Neural crest cell (in vitro differentiated cells): ENCODE measurements around the gene PPP2R5B. TPM values are rescaled to one million over a fixed set of nuclear protein-coding genes. Genes with fewer than 3 reads are reported as not detected.

ENCODE experiments used
- DNase-seq: peaks from one replicate; pipeline ENCODE4 v3.0.0; 2021; ENCODE audit warnings: low read depth, mixed read lengths, low spot score
- H3K27ac Mint-ChIP-seq: one replicate; pipeline ENCODE4 v1.8.0; 2021; ENCODE audit warnings: mild to moderate bottlenecking, mixed read lengths; ENCODE audit not compliant: unreplicated experiment
- H3K27me3 Mint-ChIP-seq: 2 replicates; pipeline ENCODE4 v1.8.0; 2021; ENCODE audit warnings: low read depth, mild to moderate bottlenecking, mixed read lengths
- H3K36me3 Mint-ChIP-seq: 2 replicates; pipeline ENCODE4 v1.8.0; 2021; ENCODE audit warnings: low read depth, mild to moderate bottlenecking, mixed read lengths
- H3K4me1 Mint-ChIP-seq: 2 replicates; pipeline ENCODE4 v1.8.0; 2021; ENCODE audit warnings: mixed read lengths
- H3K4me3 Mint-ChIP-seq: one replicate; pipeline ENCODE4 v1.8.0; 2021; ENCODE audit warnings: mild to moderate bottlenecking, mixed read lengths
- H3K9me3 Mint-ChIP-seq: 2 replicates; pipeline ENCODE4 v1.8.0; 2021; ENCODE audit warnings: mixed read lengths
- CTCF ChIP-seq: fragments of 200-600 bp; sonication (generic); conservative IDR thresholded peaks from 2 replicates; pipeline ENCODE4 v1.5.0; 2021; ENCODE audit warnings: antibody characterized with exemption, mild to moderate bottlenecking
- long read RNA-seq: library from polyadenylated mRNA; unstranded; transcript quantifications from one replicate; pipeline ENCODE4 v2.0.0, GENCODE V29; 2020
- total RNA-seq: library from RNA; stranded (reverse); gene quantifications from 2 replicates; pipeline ENCODE4 v1.2.1, GENCODE V29; 2021

The PPP2R5B gene
- total RNA-seq = 13.4 and 16.5 TPM in 2 replicates
- long read RNA-seq = 0 reads

- Mint-ChIP-seq H3K36me3 (no peaks in the 10 kb centered on the region), H3K9me3 (no peaks in the 10 kb centered on the region), H3K4me3 (peak within 1 kb of the TSS; percentile 94), H3K27ac (peak within 1 kb of the TSS; percentile 100), H3K27me3 (no peaks in the 10 kb centered on the region), H3K4me1 (peaks cover 14% of the 10 kb centered on the region)
- DNase-seq = peak; percentile 70
- TF ChIP-seq CTCF = no peak
Measured at GRCh38 chr11:64923944-64924909, at the start of gene PPP2R5B. Gene PPP2R5B, plus strand, starts transcription at chr11:64924689. Its CDS starts 1,046 bp downstream, at chr11:64925735.

- Mint-ChIP-seq H3K4me1 (peaks cover 65% of the 10 kb centered on the region), H3K27me3 (no peaks in the 10 kb centered on the region), H3K4me3 (peak overlapping the region; percentile 98), H3K27ac (no peak overlapping the region), H3K36me3 (no peaks in the 10 kb centered on the region), H3K9me3 (no peaks in the 10 kb centered on the region)
- no peak for TF ChIP-seq CTCF
- no peak for DNase-seq
Measured at GRCh38 chr11:64875369-64876228, 48.9 kb upstream of the PPP2R5B start.

- H3K4me1 Mint-ChIP-seq = peaks cover 62% of the 10 kb centered on the region
- no peaks in the 10 kb centered on the region for H3K27me3 Mint-ChIP-seq
- H3K4me3 Mint-ChIP-seq = peak overlapping the region; percentile 98
- no peaks in the 10 kb centered on the region for H3K36me3 Mint-ChIP-seq
- H3K9me3 Mint-ChIP-seq = no peaks in the 10 kb centered on the region
- H3K27ac Mint-ChIP-seq = peak overlapping the region; percentile 48
- DNase-seq = no peak
- TF ChIP-seq CTCF = no peak
Measured at GRCh38 chr11:64876229-64876750, 48.2 kb upstream of the PPP2R5B start.

- Mint-ChIP-seq H3K4me3 (peak overlapping the region; percentile 98), H3K4me1 (peaks cover 58% of the 10 kb centered on the region), H3K36me3 (no peaks in the 10 kb centered on the region), H3K9me3 (no peaks in the 10 kb centered on the region), H3K27me3 (no peaks in the 10 kb centered on the region), H3K27ac (peak overlapping the region; percentile 48)
- no peak for DNase-seq
- no peak for TF ChIP-seq CTCF
Measured at GRCh38 chr11:64876835-64877341, 47.6 kb upstream of the PPP2R5B start.
